ENCODE data around the gene TP53I13. TPM values are rescaled to one million over a fixed set of nuclear protein-coding genes. Genes with fewer than 3 reads are reported as not detected.
A peak's percentile ranks its signal among the peaks of the same experiment; 100 is the strongest.

Gene TP53I13
- total RNA-seq, 1 donor from 2014 or later, result 51.9 TPM

- H3K9me3 ChIP-seq, result no peaks in the 10 kb centered on the region
- H3K27me3 ChIP-seq, result no peaks in the 10 kb centered on the region
- intact Hi-C loops (cut with DNase I), result no loop called here
- H3K4me3 ChIP-seq, result peak overlapping the region; percentile 60
- peak; percentile 80 for ATAC-seq
- no peaks in the 10 kb centered on the region for H3K36me3 ChIP-seq
- peak overlapping the region; percentile 61 for H3K27ac ChIP-seq
- TF ChIP-seq, protein P1, sequence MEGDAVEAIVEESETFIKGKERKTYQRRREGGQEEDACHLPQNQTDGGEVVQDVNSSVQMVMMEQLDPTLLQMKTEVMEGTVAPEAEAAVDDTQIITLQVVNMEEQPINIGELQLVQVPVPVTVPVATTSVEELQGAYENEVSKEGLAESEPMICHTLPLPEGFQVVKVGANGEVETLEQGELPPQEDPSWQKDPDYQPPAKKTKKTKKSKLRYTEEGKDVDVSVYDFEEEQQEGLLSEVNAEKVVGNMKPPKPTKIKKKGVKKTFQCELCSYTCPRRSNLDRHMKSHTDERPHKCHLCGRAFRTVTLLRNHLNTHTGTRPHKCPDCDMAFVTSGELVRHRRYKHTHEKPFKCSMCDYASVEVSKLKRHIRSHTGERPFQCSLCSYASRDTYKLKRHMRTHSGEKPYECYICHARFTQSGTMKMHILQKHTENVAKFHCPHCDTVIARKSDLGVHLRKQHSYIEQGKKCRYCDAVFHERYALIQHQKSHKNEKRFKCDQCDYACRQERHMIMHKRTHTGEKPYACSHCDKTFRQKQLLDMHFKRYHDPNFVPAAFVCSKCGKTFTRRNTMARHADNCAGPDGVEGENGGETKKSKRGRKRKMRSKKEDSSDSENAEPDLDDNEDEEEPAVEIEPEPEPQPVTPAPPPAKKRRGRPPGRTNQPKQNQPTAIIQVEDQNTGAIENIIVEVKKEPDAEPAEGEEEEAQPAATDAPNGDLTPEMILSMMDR (IDR thresholded peaks at IDR 0.05), result peak; percentile 98
- peak; percentile 93 for DNase-seq
- peaks cover 52% of the 10 kb centered on the region for H3K4me1 ChIP-seq
These were observed 23.5 kb downstream of the TP53I13 start for GRCh38 chr17:29591737-29592608.

DNA sequence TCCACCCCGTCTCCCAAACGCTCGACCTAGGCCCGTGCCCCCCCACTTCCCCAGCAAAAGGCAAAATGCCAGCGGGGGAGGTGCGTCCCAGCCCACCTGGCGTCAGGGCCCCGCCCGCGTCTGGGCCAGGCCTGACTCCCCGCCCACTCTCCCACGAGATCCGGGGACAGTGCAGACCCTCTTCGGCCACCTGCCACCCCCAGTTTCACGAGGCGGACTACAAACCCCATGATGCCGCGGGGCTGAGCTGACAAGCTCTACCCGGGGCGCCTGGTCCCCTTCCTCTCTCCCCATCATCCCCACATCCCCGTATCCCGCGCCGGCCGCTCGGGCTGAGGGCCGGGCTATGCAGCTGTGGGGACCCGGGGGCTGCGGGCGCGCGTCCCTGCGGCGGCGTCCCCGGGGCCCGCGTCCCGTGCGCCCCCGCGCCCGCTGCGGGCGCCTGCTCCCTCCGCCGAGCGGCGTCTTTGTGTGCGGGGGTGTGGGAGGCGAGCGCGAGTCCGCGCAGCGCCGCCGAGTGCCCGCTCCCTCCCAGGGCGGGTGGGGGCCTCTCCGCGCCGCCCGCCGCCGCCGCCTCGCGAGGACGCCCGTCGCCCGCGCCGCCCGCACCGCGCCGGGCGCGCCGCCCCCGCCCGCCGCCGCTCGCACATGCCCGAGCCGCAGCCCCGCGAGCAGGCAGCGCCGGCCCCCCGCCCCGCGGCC, 24.5 kb downstream of the TP53I13 start, which contains the start of gene ANKRD13B:
TSS of gene ANKRD13B (plus strand) at position 283 of the 702 bp plus-strand sequence. CDS start 490 bp downstream, outside the sequence.
- DNase-seq (peak; percentile 73), ATAC-seq (no peak)
- no peaks in the 10 kb centered on the region for H3K36me3 ChIP-seq
- H3K27ac ChIP-seq, result peak within 1 kb of the TSS; percentile 61
- TF ChIP-seq, protein P1 (IDR thresholded peaks at IDR 0.05), result no peak
- H3K9me3 ChIP-seq, result no peaks in the 10 kb centered on the region
- intact Hi-C loops (cut with DNase I), result no loop called here
- H3K4me1 ChIP-seq, result peaks cover 42% of the 10 kb centered on the region
- peak within 1 kb of the TSS; percentile 60 for H3K4me3 ChIP-seq
- no peaks in the 10 kb centered on the region for H3K27me3 ChIP-seq

GRCh38 chr17:29593591-29594518, 25.4 kb downstream of the TP53I13 start:
- H3K4me3 ChIP-seq, result peak overlapping the region; percentile 60
- intact Hi-C loops (cut with DNase I), result no loop called here
- ATAC-seq, result no peak
- no peaks in the 10 kb centered on the region for H3K9me3 ChIP-seq
- H3K27ac ChIP-seq, result no peak overlapping the region
- H3K36me3 ChIP-seq, result no peaks in the 10 kb centered on the region
- TF ChIP-seq, protein P1 (IDR thresholded peaks at IDR 0.05), result no peak
- peaks cover 38% of the 10 kb centered on the region for H3K4me1 ChIP-seq
- H3K27me3 ChIP-seq, result no peaks in the 10 kb centered on the region
- peak; percentile 69 for DNase-seq

DNA sequence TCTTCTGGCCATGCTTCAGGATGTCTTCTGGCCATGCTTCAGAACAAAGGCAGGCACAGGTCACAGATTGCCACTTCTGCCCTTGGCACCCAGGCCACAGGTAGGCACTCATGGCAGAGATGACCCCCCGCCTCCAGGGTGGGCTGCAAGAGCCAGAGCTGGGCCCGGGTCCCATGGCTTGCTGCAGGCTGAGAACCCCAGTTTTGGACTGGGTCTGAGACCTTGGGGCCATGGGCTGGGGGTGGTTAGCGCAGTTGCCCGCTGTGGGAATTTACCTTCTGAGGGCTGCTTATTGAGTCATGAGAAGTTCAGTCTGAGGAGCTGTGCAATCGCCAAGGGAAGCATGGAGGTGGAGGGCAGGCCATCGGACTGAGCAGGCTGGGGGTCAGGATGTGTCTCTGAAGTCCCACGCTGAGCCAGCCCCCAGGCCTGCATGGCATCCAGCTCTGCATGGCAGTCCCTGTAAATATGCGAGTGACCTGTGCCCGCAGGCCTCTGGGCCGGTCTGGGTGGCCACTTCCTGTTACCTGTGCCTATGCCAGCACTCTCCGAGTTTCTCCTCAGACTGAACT, 26.1 kb downstream of the TP53I13 start:
- ATAC-seq (no peak), DNase-seq (peak; percentile 62)
- Histone ChIP-seq H3K4me1 (peaks cover 38% of the 10 kb centered on the region), H3K4me3 (no peak overlapping the region), H3K27ac (no peak overlapping the region), H3K9me3 (no peaks in the 10 kb centered on the region), H3K27me3 (no peaks in the 10 kb centered on the region), H3K36me3 (no peaks in the 10 kb centered on the region)
- TF ChIP-seq, protein P1 (IDR thresholded peaks at IDR 0.05), result no peak
- intact Hi-C loops (cut with DNase I), result no loop called here

All from upper lobe of right lung (tissue), 1 donor.